Epidermal melanocyte (primary cell): ENCODE results near the gene GTF3C1.

ENCODE experiments used
- DNase-seq: peaks from one replicate; pipeline ENCODE4 v3.0.0; 2011; ENCODE audit warnings: low spot score; ENCODE audit not compliant: insufficient read length

Gene GTF3C1

GRCh38 chr16:27430512-27430911, 119.2 kb downstream of the GTF3C1 start:
- DNase-seq = no peak

GRCh38 chr16:27429981-27430441, 119.7 kb downstream of the GTF3C1 start:
- DNase-seq = no peak

GRCh38 chr16:27429330-27429871, 120.3 kb downstream of the GTF3C1 start:
- no peak for DNase-seq

GRCh38 chr16:27428026-27428785, 121.5 kb downstream of the GTF3C1 start:
- no peak for DNase-seq

- no peak for DNase-seq
Observed at GRCh38 chr16:27427538-27427937, 122.2 kb downstream of the GTF3C1 start.

GRCh38 chr16:27426423-27427408, 123.0 kb downstream of the GTF3C1 start:
- DNase-seq = peak; percentile 50

- DNase-seq = no peak
Observed at GRCh38 chr16:27425961-27426360, 123.8 kb downstream of the GTF3C1 start.

- no peak for DNase-seq
Observed at GRCh38 chr16:27424772-27425498, 124.8 kb downstream of the GTF3C1 start.

- no peak for DNase-seq
Observed at GRCh38 chr16:27421961-27422740, 127.6 kb downstream of the GTF3C1 start.

GRCh38 chr16:27417047-27417671, 132.6 kb downstream of the GTF3C1 start:
- DNase-seq = no peak

- DNase-seq = no peak
Observed at GRCh38 chr16:27414788-27415431, 134.8 kb downstream of the GTF3C1 start.

GRCh38 chr16:27413956-27414355, 135.8 kb downstream of the GTF3C1 start:
- DNase-seq = no peak

GRCh38 chr16:27410761-27411160, 139.0 kb downstream of the GTF3C1 start:
- no peak for DNase-seq
